Heart left ventricle (tissue), 16 donors: Measurements from ENCODE around the gene PEPD. TPM values are rescaled to one million over a fixed set of nuclear protein-coding genes. Genes with fewer than 3 reads are reported as not detected.

Experiments
- ATAC-seq, 4 donors: fragments of 200-7000 bp; cut with Tn5 transposase; one replicate each; pipeline ENCODE4 v1.9.1; 2020 to 2022; ENCODE audit warnings: moderate library complexity in 4 of 4, mild to moderate bottlenecking in 3 of 4, moderate number of reproducible peaks in 1 of 4
- DNase-seq, 5 donors: peaks; one replicate each; pipeline ENCODE4 v3.0.0-alpha.2; 2020
- H3K27ac ChIP-seq, 12 donors: fragments of 200-600 bp; sonication (generic) in 4 of 12; one replicate each; pipeline versions ENCODE4 v1.5.0 to v1.8.0; 2016 to 2022; ENCODE audit warnings: mild to moderate bottlenecking in 2 of 12
- H3K27me3 ChIP-seq, 9 donors: fragments of 200-600 bp; sonication (generic) in 2 of 9; one replicate each; pipeline versions ENCODE4 v1.5.1 to v1.8.0; 2016 to 2022; ENCODE audit warnings: mild to moderate bottlenecking in 3 of 9
- H3K36me3 ChIP-seq, 9 donors: fragments of 200-600 bp; sonication (generic) in 2 of 9; one replicate each; pipeline versions ENCODE4 v1.5.0 to v1.8.0; 2018 to 2022; ENCODE audit warnings: mild to moderate bottlenecking in 2 of 9
- H3K4me1 ChIP-seq, 12 donors: fragments of 200-600 bp; sonication (generic) in 4 of 12; one replicate each; pipeline versions ENCODE4 v1.5.0 to v1.8.0; 2016 to 2022; ENCODE audit warnings: mild to moderate bottlenecking in 3 of 12
- H3K4me3 ChIP-seq, 12 donors: fragments of 200-600 bp; sonication (generic) in 4 of 12; one replicate each; pipeline versions ENCODE4 v1.5.0 to v1.8.0; 2017 to 2022; ENCODE audit warnings: mild to moderate bottlenecking in 9 of 12, moderate library complexity in 4 of 12
- H3K9me3 ChIP-seq, 12 donors: fragments of 200-600 bp; sonication (generic) in 4 of 12; one replicate each; pipeline versions ENCODE4 v1.5.0 to v1.8.0; 2016 to 2022; ENCODE audit warnings: mild to moderate bottlenecking in 1 of 12
- POLR2A ChIP-seq, 2 donors: fragments of 450-650 bp; IDR thresholded peaks; one replicate each; pipeline ENCODE4 v1.6.1; 2017; ENCODE audit warnings: antibody characterized with exemption in 2 of 2, mild to moderate bottlenecking in 2 of 2, moderate library complexity in 2 of 2
- WGBS, 4 donors: extraction: QIAGEN DNeasy Blood & Tissue Kit in 2 of 4; methylation state at CpG; one replicate each; pipeline versions ENCODE4 v1.1.5 to v1.1.7; 2013 to 2018; 5-methylcytosine and 5-hydroxymethylcytosine counted together
- intact Hi-C, 10 donors: fragments of 100-400 bp; cut with DNase I; formaldehyde crosslinking; loops; one replicate each; pipeline versions ENCODE4 v1.11.1 to v1.14.2; 2022
- polyA plus RNA-seq, 2 donors: library from polyadenylated mRNA; stranded (reverse); fragments of 200-250 nt; gene quantifications; one replicate each; pipeline ENCODE4 v1.2.3, GENCODE V29; 2013
- total RNA-seq, 9 donors: library from RNA; depleted of rRNA in 2 of 9; stranded (reverse); fragments of >200 nt in 2 of 9; fragmentation: NEBNext Ultra II Directional in 3 of 9; extraction: Animal tissue kit (Norgen Biotek cat#: 25700) in 3 of 9; gene quantifications; one replicate each; pipeline versions ENCODE4 v1.1.0 to v1.2.4, GENCODE V29; 2016 to 2023
- TF ChIP-seq, protein P1 (sequence below), 12 donors: fragments of 200-600 bp; sonication (generic) in 4 of 12; IDR thresholded peaks; one replicate each; pipeline versions ENCODE4 v1.5.0 to v1.8.0; 2018 to 2022; ENCODE audit warnings: antibody characterized with exemption in 12 of 12, mild to moderate bottlenecking in 5 of 12
- donor health status: ischemic (EF 13 %, LVEDD 7.1; RV severe dilation, severe dysfunction).
- donor health status: healthy with polysubstance abuse.
- donor health status: DM: no; HTN: yes; CAD: no.
- donor health status: DM: no; HTN: no; CAD: no.
- donor health status: ischemic (EF 25% LVEDD 6.9; RV normal size, moderate dysfunction).
- donor health status: ischemic (EF 25% LVEDD 5.7; RV mildly dilated, moderate dysfunction).
- donor health status: healthy.
- donor health status: DM: yes; HTN: yes; CAD: no.
- donor health status: ischemic (EF 35%, LVEDD 5.7; RV mildly dilated, moderate dysfunction).
- donor health status: nonischemic (EF 11% LVEDD 7.7; RV severe dilation, severe dysfunction).
- donor health status: DM: yes; HTN: yes; CAD: no.
- donor health status: PGD.
- donor health status: ischemic (EF 29% LVEDD 5.4; RV normal size, mild dysfunction).
- donor health status: nonischemic (EF 23%, LVEDD 6.1; RV moderate dilation, normal function).

PEPD gene
- total and polyA plus RNA-seq, 11 donors = 19.4 to 45.7 (median 29.9) TPM

DNA sequence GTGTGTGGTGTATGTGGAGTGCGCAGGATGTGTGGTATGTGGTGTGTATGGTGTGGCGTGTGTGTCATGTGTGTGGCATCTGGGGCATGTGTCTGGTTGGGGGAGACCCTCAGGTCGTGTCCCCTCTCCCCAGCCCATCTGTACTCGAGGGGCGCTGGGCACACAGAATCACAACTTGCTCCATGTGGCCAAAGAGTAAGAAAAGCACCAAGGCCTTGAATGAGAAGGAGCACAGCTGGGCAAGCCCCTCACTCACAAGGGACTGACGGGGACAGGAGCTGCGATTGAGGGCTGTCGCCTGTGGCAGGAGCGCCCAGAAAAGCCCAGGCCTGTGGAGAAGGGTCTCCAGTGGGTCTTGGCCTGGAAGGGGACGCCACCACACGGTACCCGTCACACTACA lies 62.8 kb downstream of the PEPD start:
- H3K4me3 ChIP-seq = no peak overlapping the region
- ATAC-seq (no peak), DNase-seq (peak in 1 of 5 donors; percentile 44)
- 83 to 93% (median 91%) methylated on average over 12 of the region's 12 CpGs for WGBS, 4 donors
- no peak for TF ChIP-seq POLR2A (IDR thresholded peaks at IDR 0.05)
- H3K27ac ChIP-seq = no peak overlapping the region
- no peaks in the 10 kb centered on the region for H3K9me3 ChIP-seq
- H3K27me3 ChIP-seq = no peaks in the 10 kb centered on the region
- H3K4me1 ChIP-seq = no peaks in the 10 kb centered on the region
- intact Hi-C loops = no loop called here
- H3K36me3 ChIP-seq = peaks cover 0 to 27% (median 13%) of the 10 kb centered on the region in 9 donors

- no peak for ATAC-seq
- H3K36me3 ChIP-seq = peaks cover 0 to 21% (median 9%) of the 10 kb centered on the region in 9 donors
- H3K9me3 ChIP-seq = no peaks in the 10 kb centered on the region
- H3K27ac ChIP-seq = no peak overlapping the region
- no peaks in the 10 kb centered on the region for H3K4me1 ChIP-seq
- TF ChIP-seq POLR2A (IDR thresholded peaks at IDR 0.05) = no peak
- TF ChIP-seq, protein P1, sequence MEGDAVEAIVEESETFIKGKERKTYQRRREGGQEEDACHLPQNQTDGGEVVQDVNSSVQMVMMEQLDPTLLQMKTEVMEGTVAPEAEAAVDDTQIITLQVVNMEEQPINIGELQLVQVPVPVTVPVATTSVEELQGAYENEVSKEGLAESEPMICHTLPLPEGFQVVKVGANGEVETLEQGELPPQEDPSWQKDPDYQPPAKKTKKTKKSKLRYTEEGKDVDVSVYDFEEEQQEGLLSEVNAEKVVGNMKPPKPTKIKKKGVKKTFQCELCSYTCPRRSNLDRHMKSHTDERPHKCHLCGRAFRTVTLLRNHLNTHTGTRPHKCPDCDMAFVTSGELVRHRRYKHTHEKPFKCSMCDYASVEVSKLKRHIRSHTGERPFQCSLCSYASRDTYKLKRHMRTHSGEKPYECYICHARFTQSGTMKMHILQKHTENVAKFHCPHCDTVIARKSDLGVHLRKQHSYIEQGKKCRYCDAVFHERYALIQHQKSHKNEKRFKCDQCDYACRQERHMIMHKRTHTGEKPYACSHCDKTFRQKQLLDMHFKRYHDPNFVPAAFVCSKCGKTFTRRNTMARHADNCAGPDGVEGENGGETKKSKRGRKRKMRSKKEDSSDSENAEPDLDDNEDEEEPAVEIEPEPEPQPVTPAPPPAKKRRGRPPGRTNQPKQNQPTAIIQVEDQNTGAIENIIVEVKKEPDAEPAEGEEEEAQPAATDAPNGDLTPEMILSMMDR (IDR thresholded peaks at IDR 0.05) = no peak
- H3K4me3 ChIP-seq = no peak overlapping the region
- H3K27me3 ChIP-seq = no peaks in the 10 kb centered on the region
- intact Hi-C loops = no loop called here
- WGBS, 4 donors = 93 to 98% (median 97%) methylated on average over 7 to 8 of the region's 8 CpGs
- peak in 1 of 5 donors; percentile 2 for DNase-seq
Measured at GRCh38 chr19:33458171-33458633, 63.4 kb downstream of the PEPD start.

DNA sequence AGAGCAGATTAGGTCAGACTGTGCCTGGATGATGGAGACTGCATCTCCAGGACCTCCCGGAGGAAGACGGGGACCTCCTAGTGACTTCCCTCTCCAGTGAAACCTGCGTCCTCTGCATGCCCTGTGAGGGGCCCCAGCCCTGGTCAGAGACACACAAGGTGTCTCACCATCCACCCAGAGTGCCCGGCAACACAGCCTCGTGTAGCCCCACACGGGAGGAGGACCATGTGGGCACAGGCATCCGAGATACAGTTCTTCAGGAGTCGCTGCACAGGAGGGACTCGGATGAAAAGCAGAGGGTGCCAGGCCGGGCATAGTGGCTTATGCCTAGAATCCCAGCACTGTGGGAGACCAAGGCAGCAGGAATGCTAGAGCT lies 64.8 kb downstream of the PEPD start:
- 90 to 97% (median 93%) methylated on average over 9 to 10 of the region's 10 CpGs for WGBS, 4 donors
- DNase-seq = peak in 1 of 5 donors; percentile 26
- no peaks in the 10 kb centered on the region for H3K4me1 ChIP-seq
- H3K4me3 ChIP-seq = no peak overlapping the region
- no peaks in the 10 kb centered on the region for H3K27me3 ChIP-seq
- H3K36me3 ChIP-seq = peaks cover 0 to 7% (median 0%) of the 10 kb centered on the region in 9 donors
- no peak overlapping the region for H3K27ac ChIP-seq
- intact Hi-C loops = no loop called here
- TF ChIP-seq, protein P1 (IDR thresholded peaks at IDR 0.05) = no peak
- TF ChIP-seq POLR2A (IDR thresholded peaks at IDR 0.05) = no peak
- no peaks in the 10 kb centered on the region for H3K9me3 ChIP-seq
- no peak for ATAC-seq

- DNase-seq (peak in 1 of 5 donors; percentile 34), ATAC-seq (peak in 1 of 4 donors; percentile 23)
- TF ChIP-seq POLR2A (IDR thresholded peaks at IDR 0.05) = no peak
- TF ChIP-seq, protein P1 (IDR thresholded peaks at IDR 0.05) = no peak
- Histone ChIP-seq H3K4me3 (no peak overlapping the region), H3K27me3 (no peaks in the 10 kb centered on the region), H3K27ac (no peak overlapping the region), H3K9me3 (no peaks in the 10 kb centered on the region), H3K4me1 (no peaks in the 10 kb centered on the region), H3K36me3 (peaks cover 0 to 5% (median 0%) of the 10 kb centered on the region in 9 donors)
- intact Hi-C loops = no loop called here
- 93 to 95% (median 93%) methylated on average over 8 to 11 of the region's 11 CpGs for WGBS, 4 donors
Measured at GRCh38 chr19:33456076-33456844, 65.3 kb downstream of the PEPD start.
